GM18511 (cell line): ENCODE measurements around the gene GPR162.

Source experiments
- ATAC-seq: cut with Tn5 transposase; IDR thresholded peaks from one replicate; pipeline ENCODE4 v1.9.1; 2021; ENCODE audit warnings: mild to moderate bottlenecking, moderate library complexity; ENCODE audit not compliant: unreplicated experiment

GPR162 gene

DNA sequence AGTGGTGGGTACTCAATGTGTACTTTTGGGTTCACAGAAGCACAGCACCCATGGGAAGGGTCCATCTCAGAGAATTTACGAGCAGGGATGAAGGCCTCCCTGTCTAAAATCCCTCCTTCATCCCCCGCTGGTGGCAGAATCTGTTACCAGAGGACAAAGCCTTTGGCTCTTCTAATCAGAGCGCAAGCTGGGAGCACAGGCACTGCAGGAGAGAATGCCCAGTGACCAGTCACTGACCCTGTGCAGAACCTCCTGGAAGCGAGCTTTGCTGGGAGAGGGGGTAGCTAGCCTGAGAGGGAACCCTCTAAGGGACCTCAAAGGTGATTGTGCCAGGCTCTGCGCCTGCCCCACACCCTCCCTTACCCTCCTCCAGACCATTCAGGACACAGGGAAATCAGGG, 1.5 kb upstream of the GPR162 start:
- ATAC-seq: no peak

DNA sequence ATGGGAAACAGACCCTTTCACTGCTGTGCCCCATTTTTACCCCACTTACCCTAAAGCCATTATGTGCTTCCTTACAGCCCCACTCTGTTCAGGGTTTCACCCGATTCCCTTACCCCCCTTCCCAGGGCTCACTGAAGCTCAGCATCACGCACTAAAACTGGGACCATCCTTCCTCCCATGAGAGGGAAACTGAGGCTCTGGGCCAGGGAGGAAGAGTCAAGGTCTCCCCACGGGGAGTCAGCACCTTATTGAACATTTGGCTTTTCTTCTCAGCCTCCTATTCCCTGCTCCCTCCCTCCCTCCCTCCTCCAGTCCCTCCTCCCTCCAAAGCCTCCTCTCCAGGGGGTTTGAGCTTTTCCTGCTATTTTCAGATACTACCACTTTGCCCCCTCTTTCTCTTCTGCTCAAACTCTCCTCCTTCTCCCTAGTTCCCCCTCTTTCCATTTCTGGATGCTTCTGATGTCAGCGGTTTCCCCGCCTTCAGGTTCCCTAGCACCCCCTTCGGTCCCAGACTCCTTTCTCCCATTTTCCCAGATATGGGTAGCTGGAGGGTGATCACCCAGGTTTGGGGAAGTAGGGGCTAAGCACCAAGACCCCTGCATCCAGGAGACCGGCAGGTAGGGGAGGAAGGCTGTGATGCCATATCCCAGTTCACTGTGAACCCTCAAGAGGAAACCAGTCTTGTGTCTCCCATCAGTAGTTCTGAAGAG, 960 bp downstream of the GPR162 start:
- ATAC-seq: no peak

DNA sequence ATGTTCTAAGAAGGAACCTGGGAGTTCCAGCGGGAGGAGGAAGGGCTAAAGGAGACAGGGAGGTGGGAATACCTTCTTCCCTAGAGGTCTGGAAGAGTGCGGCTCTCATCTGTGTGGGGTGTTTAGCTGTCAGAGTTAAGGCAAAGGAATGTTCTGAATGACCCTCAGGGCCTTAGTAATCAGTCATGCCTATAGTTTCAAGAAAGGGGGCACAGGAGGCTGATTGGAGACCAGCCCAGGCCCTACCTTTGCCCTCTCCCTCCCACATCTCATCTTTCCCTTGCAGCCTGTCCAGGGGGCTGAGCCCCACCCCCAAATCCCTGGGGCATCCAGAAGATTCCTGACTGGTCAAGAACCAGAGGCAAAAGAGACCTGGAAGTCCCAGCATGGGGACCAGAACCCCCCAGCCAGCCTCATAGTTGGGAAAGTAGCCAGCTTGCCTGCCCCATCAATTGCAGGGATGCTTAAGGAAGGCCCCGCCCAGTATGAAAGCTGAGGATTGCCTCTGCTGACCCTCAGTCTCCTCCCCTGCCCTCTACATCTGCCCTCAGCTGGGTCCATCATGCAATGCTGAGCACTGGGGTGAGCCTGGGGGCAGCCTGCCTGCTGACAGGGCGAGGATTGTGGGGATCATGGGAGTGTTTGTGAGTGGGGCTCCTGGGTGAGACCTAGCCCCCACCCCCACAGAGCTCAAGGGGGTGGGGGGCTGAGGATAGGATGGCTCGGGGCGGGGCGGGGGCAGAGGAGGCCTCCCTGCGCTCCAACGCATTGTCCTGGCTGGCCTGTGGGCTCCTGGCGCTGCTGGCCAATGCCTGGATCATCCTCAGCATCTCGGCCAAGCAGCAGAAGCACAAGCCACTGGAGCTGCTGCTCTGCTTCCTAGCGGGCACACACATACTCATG, 1.8 kb downstream of the GPR162 start:
- no peak for ATAC-seq

DNA sequence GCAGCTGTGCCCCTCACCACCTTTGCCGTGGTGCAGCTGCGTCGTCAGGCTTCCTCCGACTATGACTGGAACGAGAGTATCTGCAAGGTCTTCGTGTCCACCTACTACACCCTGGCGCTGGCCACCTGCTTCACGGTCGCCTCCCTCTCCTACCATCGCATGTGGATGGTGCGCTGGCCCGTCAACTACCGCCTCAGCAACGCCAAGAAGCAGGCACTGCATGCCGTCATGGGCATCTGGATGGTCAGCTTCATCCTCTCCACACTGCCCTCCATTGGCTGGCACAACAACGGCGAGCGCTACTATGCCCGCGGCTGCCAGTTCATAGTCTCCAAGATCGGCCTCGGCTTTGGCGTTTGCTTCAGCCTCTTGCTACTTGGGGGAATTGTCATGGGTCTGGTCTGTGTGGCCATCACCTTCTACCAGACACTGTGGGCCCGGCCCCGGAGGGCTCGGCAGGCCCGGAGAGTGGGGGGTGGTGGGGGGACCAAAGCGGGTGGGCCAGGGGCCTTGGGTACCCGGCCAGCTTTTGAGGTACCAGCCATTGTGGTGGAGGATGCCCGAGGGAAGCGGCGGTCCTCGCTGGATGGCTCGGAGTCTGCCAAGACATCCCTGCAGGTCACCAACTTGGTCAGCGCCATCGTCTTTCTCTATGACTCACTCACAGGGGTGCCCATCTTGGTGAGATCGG, 2.6 kb downstream of the GPR162 start:
- ATAC-seq: no peak

DNA sequence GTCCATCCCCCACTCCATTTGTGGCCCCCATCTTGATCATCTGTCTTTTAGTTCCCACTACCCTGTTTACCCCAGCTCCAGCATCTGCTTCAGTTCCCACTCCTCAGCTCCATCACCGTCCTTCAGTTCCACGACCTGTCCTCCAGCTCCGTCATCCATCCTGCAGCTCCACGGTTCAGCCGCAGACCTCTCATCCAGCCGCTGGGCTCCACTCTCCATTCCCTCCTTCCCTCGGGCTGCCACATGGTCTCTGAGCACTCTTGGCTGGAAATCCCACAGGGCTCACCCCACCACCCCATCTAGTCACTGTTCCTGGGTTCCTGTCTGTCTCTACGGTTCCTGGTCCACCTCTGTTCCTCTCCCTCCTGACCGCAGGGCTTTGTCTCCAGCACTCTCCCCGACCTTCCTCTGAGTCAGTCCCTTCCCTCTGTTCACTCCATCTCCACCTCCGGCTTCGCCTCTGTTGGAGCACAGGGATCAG, 3.3 kb downstream of the GPR162 start:
- ATAC-seq: no peak

DNA sequence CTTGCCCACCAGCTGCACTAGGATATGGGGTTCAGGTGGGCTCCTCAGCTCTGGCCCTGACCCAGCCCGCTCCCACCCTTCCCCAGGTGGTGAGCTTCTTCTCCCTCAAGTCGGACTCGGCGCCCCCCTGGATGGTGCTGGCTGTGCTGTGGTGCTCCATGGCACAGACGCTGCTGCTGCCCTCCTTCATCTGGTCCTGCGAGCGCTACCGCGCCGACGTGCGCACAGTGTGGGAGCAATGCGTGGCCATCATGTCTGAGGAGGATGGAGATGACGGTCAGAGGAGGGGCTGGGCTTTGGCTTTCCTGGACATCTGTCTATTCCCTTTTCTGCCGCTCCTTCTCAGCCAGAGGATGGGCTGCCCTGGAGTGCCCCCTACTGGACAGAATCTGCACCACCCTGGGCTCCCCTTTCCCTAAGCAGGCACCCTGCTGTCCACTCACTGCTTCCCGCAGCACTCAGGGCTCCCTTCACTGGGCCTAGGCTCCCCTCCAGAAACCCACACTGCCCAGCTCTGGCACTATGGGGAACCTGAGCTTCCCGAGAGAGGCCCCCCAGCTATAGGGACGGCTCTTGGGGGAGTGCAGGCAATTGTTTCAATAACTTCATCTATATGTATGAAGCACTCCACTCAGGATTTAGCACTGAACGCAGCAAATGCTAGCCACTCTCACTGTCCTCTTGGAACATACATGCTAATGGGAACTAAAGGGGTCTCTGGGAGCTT, 3.9 kb downstream of the GPR162 start:
- no peak for ATAC-seq

DNA sequence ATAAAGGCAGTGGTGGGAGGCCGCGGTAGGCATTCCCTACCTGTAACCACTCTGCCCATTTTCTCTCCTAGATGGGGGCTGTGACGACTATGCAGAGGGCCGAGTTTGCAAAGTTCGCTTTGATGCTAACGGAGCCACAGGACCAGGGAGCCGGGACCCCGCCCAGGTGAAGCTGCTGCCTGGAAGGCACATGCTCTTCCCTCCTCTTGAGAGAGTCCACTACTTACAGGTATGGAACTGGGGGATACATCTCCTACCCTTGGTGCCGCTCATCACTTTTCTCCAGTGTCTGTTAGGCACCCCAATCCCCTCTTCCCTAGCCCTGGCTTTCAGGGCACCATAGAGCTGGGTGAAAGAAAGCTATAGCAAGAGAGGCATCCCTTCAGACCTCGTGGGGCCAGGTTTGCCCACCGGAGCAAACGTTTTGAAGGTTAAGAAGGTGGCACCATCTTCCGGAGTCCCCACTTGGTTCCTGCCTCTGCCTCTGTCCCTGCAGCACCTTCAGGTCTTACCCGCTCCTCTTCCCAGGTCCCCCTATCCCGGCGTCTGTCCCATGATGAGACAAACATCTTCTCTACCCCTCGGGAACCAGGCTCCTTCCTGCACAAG, 4.6 kb downstream of the GPR162 start:
- ATAC-seq: no peak

DNA sequence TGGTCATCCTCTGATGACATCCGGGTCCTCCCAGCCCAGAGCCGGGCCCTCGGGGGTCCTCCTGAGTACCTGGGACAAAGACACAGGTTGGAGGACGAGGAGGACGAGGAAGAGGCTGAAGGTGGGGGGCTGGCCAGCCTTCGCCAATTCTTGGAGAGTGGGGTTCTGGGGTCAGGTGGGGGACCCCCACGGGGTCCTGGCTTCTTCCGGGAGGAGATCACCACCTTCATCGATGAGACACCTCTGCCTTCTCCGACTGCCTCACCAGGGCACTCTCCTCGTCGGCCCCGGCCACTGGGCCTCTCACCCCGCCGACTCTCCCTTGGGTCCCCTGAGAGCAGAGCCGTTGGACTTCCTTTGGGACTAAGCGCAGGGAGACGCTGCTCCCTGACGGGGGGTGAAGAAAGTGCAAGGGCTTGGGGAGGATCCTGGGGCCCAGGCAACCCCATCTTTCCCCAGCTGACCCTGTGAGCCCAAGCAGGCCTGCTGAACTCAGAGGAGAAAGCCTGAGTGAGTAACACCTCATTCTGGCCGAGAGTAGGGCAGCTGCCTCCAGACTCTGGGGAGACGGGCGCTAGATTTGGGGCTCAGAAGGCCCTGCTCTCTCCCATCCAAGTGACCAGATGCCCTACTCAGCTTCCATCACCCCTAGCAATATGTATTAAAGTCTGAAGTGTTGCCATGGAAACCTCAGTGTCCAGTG, 5.3 kb downstream of the GPR162 start:
- no peak for ATAC-seq

DNA sequence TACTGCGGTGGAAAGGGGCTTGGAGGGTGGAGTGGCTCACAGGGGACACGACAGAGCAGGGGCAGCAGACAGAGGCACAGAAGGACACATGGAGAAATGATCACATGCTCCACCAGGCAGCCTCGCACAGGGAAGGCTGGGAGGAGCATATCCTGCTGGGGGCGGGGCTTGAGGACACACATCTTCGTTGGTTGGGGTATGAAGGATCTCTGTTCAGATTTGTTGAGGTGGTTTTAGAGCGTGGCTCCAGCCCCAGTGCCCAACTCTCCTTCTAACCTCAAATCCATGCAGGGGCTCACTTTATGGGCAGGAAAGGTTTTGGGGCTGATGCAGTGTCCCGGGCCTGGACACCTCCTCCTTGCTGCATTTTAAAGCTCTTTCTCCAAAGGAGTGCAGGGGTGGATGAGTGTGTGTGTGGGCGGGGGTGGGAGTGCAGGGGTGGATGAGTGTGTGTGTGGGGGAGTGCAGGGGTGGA, 5.9 kb downstream of the GPR162 start:
- no peak for ATAC-seq

DNA sequence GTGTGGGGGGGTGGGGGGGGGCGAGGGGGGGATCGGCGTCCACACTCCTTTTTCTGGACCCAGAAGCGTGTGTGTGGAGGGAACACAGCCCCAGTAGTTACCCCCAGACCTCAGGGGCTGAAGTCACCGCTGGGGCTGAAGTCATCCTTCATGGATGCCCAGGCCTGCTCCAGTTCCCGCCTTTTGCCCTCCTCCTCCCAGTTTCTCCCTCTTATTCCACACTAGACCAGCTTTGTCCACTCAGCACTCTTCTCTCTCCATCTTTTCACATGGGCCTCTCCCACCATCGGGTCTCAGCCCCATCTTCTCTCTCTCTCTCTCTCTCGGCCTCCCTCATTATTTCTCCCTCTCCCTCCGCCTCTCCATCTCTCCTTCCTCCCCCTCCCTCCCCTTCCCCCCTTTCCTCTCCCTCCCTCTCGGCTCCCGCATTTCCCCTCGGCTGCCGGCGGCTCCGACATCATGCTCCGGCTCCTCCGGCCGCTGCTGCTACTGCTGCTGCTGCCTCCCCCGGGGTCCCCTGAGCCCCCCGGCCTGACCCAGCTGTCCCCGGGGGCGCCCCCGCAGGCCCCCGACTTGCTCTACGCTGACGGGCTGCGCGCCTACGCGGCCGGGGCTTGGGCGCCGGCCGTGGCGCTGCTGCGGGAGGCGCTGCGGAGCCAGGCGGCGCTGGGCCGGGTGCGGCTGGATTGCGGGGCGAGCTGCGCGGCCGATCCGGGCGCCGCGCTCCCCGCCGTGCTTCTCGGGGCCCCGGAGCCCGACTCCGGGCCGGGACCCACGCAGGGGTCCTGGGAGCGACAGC, 6.6 kb downstream of the GPR162 start, which contains the start of gene P3H3:
TSS of gene P3H3 (plus strand) at position 426 of the 799 bp plus-strand sequence. CDS start at position 460, 34 bp downstream.
- ATAC-seq: no peak

DNA sequence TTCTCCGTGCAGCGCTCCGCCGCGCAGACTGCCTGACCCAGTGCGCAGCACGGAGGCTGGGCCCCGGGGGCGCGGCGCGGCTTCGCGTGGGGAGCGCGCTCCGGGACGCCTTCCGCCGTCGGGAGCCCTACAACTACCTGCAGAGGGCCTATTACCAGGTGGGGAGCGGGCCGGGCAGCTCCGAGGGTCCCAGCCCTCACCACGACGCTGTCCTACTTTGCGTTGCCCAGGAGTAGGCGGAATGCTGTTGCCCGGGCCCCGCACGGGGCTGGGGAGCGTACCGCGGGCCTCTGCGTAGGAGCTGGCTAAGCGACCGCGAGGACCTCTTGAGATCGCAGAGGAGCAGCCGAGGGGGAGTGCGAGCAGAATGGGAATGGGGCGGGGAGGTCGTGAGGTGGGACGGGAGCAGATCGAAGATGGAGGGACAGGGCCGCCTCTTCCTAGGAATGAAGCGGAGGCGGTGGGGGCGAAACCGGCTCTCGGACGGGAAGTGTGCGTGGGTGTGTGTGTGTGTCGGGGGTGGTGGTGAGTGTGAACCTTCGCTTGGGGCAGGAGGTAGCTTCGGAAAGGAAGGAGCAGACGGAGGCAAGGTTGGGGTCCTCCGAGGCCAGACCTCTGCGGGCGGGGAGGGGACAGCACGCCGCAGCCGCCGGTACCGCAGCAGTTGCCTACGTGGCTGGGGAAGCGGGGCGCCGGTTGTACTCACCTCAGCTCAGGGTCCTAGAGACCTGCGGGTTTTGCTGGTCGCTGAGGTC, 7.3 kb downstream of the GPR162 start:
- ATAC-seq: no peak

DNA sequence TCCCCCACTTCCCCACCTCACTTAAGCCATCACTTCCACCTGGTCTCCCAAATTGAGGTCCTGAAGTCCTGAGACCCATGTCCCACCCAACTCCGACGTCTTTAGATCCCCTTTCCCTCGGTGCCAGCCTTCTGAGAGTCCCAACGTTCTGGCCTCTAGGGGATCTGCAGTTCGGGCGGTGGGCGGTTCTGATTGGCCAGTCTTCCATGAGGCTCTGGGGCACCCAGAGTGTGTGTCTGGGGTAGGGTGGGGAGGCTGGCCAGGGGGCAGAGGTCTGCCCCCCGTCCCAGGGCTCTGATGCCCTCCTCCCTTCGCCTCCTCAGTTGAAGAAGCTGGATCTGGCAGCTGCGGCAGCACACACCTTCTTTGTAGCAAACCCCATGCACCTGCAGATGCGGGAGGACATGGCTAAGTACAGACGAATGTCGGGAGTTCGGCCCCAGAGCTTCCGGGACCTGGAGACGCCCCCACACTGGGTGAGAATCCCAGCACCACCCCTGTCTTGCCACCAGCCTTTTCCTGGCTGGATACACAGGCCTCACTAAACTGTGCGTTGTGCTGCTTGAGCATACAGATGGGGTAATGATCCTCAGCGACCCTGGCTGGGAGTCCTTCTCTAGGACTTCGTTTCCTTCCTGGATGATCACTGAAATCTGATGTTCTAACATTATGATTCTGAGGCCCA, 8.1 kb downstream of the GPR162 start:
- no peak for ATAC-seq

DNA sequence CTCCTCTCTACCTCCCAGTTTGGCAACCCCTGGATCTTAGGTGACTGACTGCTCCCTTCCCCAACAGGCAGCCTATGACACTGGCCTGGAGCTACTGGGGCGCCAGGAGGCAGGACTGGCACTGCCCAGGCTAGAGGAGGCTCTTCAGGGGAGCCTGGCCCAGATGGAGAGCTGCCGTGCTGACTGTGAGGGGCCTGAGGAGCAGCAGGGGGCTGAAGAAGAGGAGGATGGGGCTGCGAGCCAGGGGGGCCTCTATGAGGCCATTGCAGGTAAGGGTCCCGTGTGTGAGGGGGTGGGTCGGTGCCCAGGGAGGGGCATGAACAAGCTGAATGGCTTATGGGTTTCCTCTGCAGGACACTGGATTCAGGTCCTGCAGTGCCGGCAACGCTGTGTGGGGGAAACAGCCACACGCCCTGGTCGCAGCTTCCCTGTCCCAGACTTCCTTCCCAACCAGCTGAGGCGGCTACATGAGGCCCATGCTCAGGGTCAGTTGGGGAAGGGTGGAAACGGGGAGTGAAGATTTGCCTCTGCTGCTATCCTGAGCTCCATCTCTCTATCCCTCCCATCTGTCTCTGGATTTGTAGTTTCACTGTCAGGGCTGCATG, 8.8 kb downstream of the GPR162 start:
- ATAC-seq: no peak

DNA sequence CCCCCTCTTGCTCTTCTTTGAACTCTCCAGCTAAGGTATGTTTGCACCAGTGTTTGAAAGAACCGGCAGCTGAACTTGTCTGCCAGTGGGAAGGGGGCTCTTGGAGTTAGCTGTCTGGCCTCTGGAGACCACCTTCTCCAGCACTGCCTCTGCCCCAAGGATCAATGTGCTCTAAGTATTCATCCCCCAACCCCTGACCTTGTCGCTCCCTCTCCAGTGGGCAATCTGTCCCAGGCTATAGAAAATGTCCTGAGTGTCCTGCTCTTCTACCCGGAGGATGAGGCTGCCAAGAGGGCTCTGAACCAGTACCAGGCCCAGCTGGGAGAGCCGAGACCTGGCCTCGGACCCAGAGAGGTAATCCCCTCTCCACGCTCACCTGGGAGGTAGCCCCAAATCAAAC, 9.4 kb downstream of the GPR162 start:
- no peak for ATAC-seq

DNA sequence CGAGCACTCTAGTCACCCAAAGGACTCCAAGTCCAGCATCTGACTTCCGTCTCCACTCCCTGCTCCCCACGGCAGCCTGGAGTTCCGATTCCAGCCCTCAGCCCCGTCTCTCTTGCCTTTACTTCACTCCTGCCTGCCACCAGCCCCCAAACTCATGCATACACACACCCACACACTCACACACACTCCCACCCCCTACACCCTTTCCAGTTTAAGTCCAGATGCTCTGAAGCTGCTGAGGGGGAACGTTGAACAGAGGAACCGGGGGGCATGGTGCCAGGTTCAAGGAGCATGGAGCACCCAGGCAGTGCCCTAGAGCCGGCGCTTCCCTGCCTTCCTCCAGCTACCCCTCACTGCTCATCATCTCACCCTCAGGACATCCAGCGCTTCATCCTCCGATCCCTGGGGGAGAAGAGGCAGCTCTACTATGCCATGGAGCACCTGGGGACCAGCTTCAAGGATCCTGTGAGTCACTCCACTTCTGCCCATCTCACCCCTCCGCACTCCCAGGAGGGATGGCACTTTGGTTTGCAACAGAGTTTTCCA, 9.9 kb downstream of the GPR162 start:
- no peak for ATAC-seq

DNA sequence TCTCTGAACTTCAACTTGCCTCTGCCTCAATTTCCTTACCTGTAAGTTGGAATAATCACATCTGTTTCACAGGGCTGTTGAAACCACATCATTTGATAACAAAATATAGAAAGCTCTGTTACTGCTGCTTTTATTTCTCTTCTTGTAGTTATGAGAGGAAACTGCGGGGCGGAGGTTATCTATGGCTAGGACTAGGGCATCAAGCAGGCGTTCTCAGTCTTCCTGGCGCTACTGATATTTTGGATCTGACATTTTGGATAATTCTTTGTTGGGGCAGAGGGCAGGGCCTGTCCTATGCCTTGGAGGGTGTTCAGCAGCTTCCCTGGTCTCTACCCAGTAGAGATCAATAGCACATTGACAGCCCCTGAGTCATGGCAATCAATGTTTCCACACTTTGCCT, 10.5 kb downstream of the GPR162 start:
- ATAC-seq: no peak
